A549 treated with AZD9567 at 1 μM for 4 hours (cell line): ENCODE data around the gene EIF1. TPM values are rescaled to one million over a fixed set of nuclear protein-coding genes. Genes with fewer than 3 reads are reported as not detected.

ENCODE experiments used
- total RNA-seq: library from RNA; stranded (reverse); fragments of 200-300 nt; extraction: Qiagen RNA extraction; gene quantifications from 5 replicates; pipeline ENCODE4 v1.2.3, GENCODE V29; 2022; ENCODE audit not compliant: insufficient read depth

Gene EIF1
- total RNA-seq = 1,249 to 1,572 TPM (median 1,406 TPM) in 5 replicates

DNA sequence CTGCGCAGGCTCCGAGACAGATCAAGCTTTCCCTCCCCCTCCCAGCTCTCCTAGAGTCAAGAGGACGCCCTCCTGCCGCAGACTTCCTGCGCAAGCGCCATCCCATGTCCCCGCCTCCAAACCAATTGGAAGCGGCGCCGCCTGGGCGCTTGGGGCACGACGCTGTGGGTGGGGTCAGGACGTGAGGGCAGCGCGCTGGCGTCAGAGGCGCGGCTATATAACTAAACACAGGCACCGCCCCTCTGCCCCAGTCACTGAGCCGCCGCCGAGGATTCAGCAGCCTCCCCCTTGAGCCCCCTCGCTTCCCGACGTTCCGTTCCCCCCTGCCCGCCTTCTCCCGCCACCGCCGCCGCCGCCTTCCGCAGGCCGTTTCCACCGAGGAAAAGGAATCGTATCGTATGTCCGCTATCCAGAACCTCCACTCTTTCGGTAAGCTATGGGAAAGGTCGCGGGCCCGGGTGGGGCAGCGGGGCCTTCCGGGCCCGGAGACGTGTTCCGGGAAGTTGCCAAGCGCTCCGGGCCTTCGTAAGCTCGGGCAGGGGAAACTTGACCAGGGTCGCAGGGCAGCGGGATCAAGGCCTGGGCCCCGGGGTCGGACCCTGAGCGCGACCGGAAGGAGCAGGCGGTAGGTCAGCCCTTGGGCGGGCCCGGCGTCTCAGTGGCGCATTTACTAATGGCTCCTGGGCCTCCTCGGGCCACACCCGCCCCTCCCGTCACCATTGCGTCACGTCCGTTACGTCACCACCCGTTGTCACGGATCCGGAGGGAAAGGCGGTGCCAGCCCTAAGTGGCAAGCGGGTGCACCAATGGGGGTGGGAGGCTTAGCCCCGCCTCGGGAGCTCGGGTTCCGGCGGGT lies at the start of gene EIF1:
TSS of gene EIF1 (plus strand) at position 245 of the 856 bp plus-strand sequence. CDS start at position 399, 154 bp downstream.

DNA sequence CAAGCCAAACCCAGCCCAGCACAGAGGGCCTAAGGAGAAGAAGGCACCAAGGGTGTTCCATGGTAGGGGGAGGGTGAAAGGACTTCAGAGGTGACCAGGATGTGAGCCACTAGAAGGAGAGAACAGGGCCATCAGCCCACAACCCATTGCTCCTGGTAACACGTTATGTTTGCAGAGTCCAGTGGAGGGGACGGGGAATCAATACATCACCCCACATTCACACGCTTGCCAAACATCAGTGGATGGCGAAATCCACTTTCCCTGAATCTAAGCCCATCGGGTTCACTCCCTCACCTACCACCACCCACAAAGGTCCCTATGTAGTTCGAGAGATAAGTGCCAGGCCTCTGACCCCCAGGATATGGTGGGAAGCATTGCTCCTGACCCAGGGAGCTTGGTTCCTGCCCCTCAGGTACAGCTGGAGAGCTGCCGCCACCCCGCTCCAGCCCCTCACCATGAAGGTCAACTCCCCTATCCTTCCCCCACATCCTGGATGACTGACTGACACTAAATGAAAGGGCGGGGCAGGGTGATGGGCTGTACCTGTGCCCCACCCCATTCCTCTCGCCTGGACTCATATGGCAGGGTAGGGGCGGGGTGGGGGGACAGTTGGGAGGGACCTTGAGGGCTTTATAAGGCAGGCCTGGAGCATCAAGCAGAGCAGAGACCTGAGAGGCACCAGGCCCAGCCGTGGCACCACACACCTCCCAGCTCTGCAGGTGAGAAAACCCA lies 23.1 kb downstream of the EIF1 start, which contains the start of gene GAST:
TSS of gene GAST (plus strand) at position 663 of the 732 bp plus-strand sequence. CDS start 3,106 bp downstream, outside the sequence.

DNA sequence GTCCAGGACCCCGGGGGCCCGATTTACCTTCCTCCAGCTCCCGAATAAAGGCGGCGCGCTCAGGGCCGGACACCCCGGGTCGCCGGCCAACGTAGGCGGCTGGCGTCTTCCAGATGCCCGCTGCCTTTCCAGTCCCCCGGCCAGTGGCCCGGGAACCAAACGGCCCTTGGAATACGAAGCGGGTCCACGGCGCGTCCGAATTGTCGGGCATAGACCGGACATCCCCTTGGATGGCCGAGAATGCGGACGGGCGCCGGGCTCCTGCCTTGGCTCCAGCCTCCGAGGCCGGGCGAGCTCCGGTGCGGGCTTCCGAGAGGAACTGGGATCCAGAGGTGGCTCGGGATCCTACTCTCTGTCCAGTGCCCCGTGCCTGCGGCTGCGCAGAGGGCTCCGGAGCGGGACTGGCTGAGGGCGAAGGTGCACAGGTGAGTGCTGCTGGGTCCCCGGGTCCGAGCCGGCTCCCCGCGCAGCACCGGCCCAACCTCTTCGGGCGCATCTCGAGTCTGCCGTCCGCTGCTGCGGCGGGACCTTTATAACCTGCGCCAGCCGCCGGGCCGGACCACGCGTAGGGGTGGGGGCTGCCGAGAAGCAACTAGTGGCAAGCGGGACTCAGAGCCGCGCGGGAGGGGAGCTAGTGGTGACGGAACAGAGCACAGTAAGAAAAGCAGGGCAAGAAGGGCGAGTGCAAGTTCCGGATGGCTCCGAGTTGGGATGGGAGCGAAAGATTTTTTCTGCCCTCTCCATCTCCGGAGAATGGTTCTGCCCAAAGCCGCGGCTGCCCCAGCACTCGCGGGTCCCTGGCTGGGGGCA lies 45.7 kb downstream of the EIF1 start, which contains the start of gene HAP1:
TSS of gene HAP1 (minus strand) at position 505 of the 810 bp plus-strand sequence. CDS start at position 496, 9 bp downstream.

Other genes with a start within 250 kb of the EIF1 start
- not detected in 5 replicates for gene KRT38, start 247.9 kb upstream of the EIF1 start, total RNA-seq
- not detected in 5 replicates for gene KRT32, start 221.5 kb upstream of the EIF1 start, total RNA-seq
- not detected in 5 replicates for gene KRT35, start 207.7 kb upstream of the EIF1 start, total RNA-seq
- not detected in 5 replicates for gene KRT36, start 199.0 kb upstream of the EIF1 start, total RNA-seq
- 0.08 to 0.50 TPM (median 0.30 TPM) in 3 of 5 replicates, not detected in the others for gene KRT13, start 183.3 kb upstream of the EIF1 start, total RNA-seq
- 2.1 to 2.6 TPM (median 2.5 TPM) in 5 replicates for gene KRT15, start 170.0 kb upstream of the EIF1 start, total RNA-seq
- 38.0 to 52.6 TPM (median 41.8 TPM) in 5 replicates for gene KRT19, start 160.6 kb upstream of the EIF1 start, total RNA-seq
- gene KRT9, start 116.8 kb upstream of the EIF1 start, total RNA-seq = not detected in 5 replicates
- gene KRT14, start 102.0 kb upstream of the EIF1 start, total RNA-seq = 0.08 to 0.13 TPM (median 0.10 TPM) in 3 of 5 replicates, not detected in the others
- 0.46 to 0.75 TPM (median 0.64 TPM) in 4 of 5 replicates, not detected in the other for gene KRT16, start 76.1 kb upstream of the EIF1 start, total RNA-seq
- 0.64 to 0.87 TPM (median 0.80 TPM) in 4 of 5 replicates, not detected in the other for gene KRT17, start 64.3 kb upstream of the EIF1 start, total RNA-seq
- gene GAST, start 23.4 kb downstream of the EIF1 start, total RNA-seq = 0.23 TPM in 1 of 5 replicates, not detected in the others
- 1.6 to 10.1 TPM (median 2.0 TPM) in 5 replicates for gene HAP1, start 45.8 kb downstream of the EIF1 start, total RNA-seq
- 92.8 to 115 TPM (median 106 TPM) in 5 replicates for gene JUP, start 97.8 kb downstream of the EIF1 start, total RNA-seq
- 25.5 to 36.4 TPM (median 34.4 TPM) in 5 replicates for gene P3H4, start 123.1 kb downstream of the EIF1 start, total RNA-seq
- gene FKBP10, start 124.1 kb downstream of the EIF1 start, total RNA-seq = 91.9 to 106 TPM (median 105 TPM) in 5 replicates
- gene NT5C3B, start 147.3 kb downstream of the EIF1 start, total RNA-seq = 97.2 to 149 TPM (median 112 TPM) in 5 replicates
- gene KLHL10, start 148.9 kb downstream of the EIF1 start, total RNA-seq = 0.07 to 0.15 TPM in 2 of 5 replicates, not detected in the others
- gene KLHL11, start 176.5 kb downstream of the EIF1 start, total RNA-seq = 2.8 to 3.2 TPM (median 2.8 TPM) in 5 replicates
- 243 to 288 TPM (median 264 TPM) in 5 replicates for gene ACLY, start 230.1 kb downstream of the EIF1 start, total RNA-seq
- 0.99 to 2.7 TPM (median 1.3 TPM) in 5 replicates for gene ODAD4, start 241.7 kb downstream of the EIF1 start, total RNA-seq